SU-DHL-6 (cell line): ENCODE results near the gene ZNF786.

ENCODE experiments used
- H2AFZ ChIP-seq: fragments of 200-600 bp; sonication (generic); 2 replicates; pipeline ENCODE4 v1.6.1; 2014; ENCODE audit warnings: low read depth, mild to moderate bottlenecking, moderate library complexity, mixed read lengths, antibody characterized with exemption, low read length; ENCODE audit not compliant: severe bottlenecking
- H3F3A ChIP-seq: fragments of 200-600 bp; shearing (Covaris generic); 2 replicates; pipeline ENCODE4 v1.6.0; 2016; ENCODE audit warnings: antibody characterized with exemption, mild to moderate bottlenecking; ENCODE audit not compliant: insufficient read depth
- H3K27ac ChIP-seq: fragments of 200-600 bp; sonication (generic); 2 replicates; pipeline ENCODE4 v1.5.1; 2016; ENCODE audit warnings: low read depth, mild to moderate bottlenecking, low read length, moderate library complexity, mixed read lengths
- H3K27me3 ChIP-seq: fragments of 200-600 bp; sonication (generic), shearing (Covaris generic); 2 replicates; pipeline ENCODE4 v1.6.0; 2014; ENCODE audit warnings: mild to moderate bottlenecking, low read length
- H3K36me3 ChIP-seq: fragments of 200-600 bp; sonication (generic); 2 replicates; pipeline ENCODE4 v1.6.1; 2014; ENCODE audit warnings: mild to moderate bottlenecking, low read length, mixed read lengths
- H3K4me2 ChIP-seq: fragments of 300-600, 200-600 bp; shearing (Covaris generic), sonication (generic); 2 replicates; pipeline ENCODE4 v1.6.0; 2014; ENCODE audit warnings: low read length, low read depth, mild to moderate bottlenecking; ENCODE audit not compliant: poor library complexity, severe bottlenecking
- H3K4me3 ChIP-seq: fragments of 200-600 bp; sonication (generic); 2 replicates; pipeline ENCODE4 v1.5.1; 2014; ENCODE audit warnings: antibody characterized with exemption, low read length, mild to moderate bottlenecking, mixed read lengths; ENCODE audit not compliant: insufficient read depth, poor library complexity, severe bottlenecking
- H3K79me2 ChIP-seq: fragments of 200-600 bp; sonication (generic); 2 replicates; pipeline ENCODE4 v1.6.1; 2014; ENCODE audit warnings: mild to moderate bottlenecking, low read length, moderate library complexity; ENCODE audit not compliant: insufficient read depth
- H3K9ac ChIP-seq: fragments of 200-600 bp; sonication (generic); 2 replicates; pipeline ENCODE4 v1.7.0; 2014; ENCODE audit warnings: mild to moderate bottlenecking, low read length
- H3K9me2 ChIP-seq: fragments of 200-600 bp; sonication (generic); replicated peaks from 2 replicates; pipeline ENCODE4 v1.6.1; 2014; ENCODE audit warnings: low read length; ENCODE audit not compliant: insufficient read depth
- H3K9me3 ChIP-seq: fragments of 200-600 bp; sonication (generic); 2 replicates; pipeline ENCODE4 v1.6.1; 2014; ENCODE audit warnings: low read length, mixed read lengths; ENCODE audit not compliant: insufficient read depth
- H4K20me1 ChIP-seq: fragments of 200-600 bp; sonication (generic); 2 replicates; pipeline ENCODE4 v1.6.1; 2014; ENCODE audit warnings: low read depth, mild to moderate bottlenecking, antibody characterized with exemption, low read length, moderate library complexity, mixed read lengths
- EZH2phosphoT487 ChIP-seq: fragments of 200-600 bp; sonication (generic), shearing (Covaris generic); conservative IDR thresholded peaks from 2 replicates; pipeline ENCODE4 v1.6.1; 2018; ENCODE audit warnings: mild to moderate bottlenecking, antibody characterized with exemption, low read length, moderate library complexity, mixed read lengths
- TF ChIP-seq, protein P1 (sequence below): fragments of 200-600 bp; sonication (generic); IDR thresholded peaks from one replicate; pipeline ENCODE4 v1.5.1; 2017; ENCODE audit warnings: antibody characterized with exemption, mild to moderate bottlenecking, low read length, moderate library complexity; ENCODE audit not compliant: insufficient read depth, poor library complexity, severe bottlenecking

The ZNF786 gene

DNA sequence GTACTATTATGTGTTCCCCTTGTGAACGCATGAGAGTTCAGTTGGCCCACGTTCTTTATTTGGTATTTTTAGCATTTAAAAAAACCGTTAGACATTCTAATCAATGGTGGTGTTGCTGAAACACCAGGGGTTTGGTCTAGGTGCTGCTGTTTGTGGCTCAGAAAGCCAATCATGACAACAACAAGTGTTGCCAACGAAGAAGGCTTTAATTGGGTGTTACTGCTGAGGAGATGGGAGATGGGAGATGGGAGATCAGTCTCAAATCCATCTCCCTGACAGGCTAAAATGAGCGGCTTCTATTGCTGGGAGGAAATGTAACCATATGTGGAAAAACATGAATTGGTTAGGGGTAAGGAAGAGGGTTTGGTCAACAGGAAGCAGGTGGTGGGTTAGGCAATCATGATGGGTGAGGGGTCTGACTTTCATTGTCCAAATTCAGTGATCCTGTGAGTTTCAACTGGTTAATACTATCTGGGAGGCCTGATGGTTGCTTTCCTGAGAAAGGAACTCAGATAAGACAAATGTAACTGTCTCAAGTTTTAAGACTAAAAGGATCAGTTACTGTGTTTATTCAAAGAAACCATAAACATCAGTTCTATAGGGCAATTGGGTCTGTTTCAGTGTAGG is 40.2 kb upstream of the ZNF786 start:
- H3K36me3 ChIP-seq = peaks cover 16% of the 10 kb centered on the region

DNA sequence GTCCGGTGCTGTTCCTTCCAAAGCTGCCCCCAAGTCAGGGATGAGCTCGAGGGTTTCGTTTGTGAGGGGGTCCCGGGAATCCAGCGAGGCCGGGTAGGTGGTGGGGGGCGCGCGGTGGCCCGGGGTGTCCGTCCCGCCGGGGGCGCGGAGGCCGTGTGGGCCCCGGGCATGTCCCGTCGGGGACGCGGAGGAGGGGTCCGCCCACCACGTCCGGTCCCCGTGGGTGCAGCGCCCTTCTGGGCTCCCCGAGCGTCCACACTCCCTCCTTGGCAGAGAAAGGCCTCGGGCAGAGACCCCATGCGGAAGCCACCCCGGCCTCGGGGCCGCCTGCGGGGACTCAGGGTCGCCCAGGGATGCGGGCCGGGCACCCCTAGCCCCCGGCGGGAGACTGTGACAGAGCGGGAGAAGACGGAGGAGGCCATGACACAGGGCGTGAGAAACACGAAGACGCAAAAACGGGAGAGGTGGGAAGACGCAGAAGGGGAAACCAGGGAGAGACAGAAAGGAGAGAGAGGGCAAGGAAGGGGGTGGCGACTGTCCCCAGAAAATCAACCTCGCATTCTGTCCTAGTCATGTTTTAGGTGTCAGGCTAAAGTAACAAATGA is 36.2 kb upstream of the ZNF786 start:
- TF ChIP-seq, protein P1, sequence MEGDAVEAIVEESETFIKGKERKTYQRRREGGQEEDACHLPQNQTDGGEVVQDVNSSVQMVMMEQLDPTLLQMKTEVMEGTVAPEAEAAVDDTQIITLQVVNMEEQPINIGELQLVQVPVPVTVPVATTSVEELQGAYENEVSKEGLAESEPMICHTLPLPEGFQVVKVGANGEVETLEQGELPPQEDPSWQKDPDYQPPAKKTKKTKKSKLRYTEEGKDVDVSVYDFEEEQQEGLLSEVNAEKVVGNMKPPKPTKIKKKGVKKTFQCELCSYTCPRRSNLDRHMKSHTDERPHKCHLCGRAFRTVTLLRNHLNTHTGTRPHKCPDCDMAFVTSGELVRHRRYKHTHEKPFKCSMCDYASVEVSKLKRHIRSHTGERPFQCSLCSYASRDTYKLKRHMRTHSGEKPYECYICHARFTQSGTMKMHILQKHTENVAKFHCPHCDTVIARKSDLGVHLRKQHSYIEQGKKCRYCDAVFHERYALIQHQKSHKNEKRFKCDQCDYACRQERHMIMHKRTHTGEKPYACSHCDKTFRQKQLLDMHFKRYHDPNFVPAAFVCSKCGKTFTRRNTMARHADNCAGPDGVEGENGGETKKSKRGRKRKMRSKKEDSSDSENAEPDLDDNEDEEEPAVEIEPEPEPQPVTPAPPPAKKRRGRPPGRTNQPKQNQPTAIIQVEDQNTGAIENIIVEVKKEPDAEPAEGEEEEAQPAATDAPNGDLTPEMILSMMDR = no peak
- no peak for TF ChIP-seq EZH2phosphoT487

More for the DNA sequence above, 40.2 kb upstream of the ZNF786 start:
- no peaks in the 10 kb centered on the region for H3K27me3 ChIP-seq
- no peaks in the 10 kb centered on the region for H4K20me1 ChIP-seq
- TF ChIP-seq, protein P1 = no peak
- no peak for TF ChIP-seq EZH2phosphoT487
- no peak overlapping the region for H3K9ac ChIP-seq
- peaks cover 10% of the 10 kb centered on the region; the same call in 1 of the 2 replicates for H3K9me3 ChIP-seq
- H3K4me2 ChIP-seq = no peak overlapping the region
- H3F3A ChIP-seq = peaks cover 12% of the 10 kb centered on the region
- H3K79me2 ChIP-seq = peaks cover 13% of the 10 kb centered on the region; the same call in 1 of the 2 replicates
- H3K4me3 ChIP-seq = no peak overlapping the region
- H3K27ac ChIP-seq = no peak overlapping the region
- no peak overlapping the region for H2AFZ ChIP-seq
- no peaks in the 10 kb centered on the region for H3K9me2 ChIP-seq

DNA sequence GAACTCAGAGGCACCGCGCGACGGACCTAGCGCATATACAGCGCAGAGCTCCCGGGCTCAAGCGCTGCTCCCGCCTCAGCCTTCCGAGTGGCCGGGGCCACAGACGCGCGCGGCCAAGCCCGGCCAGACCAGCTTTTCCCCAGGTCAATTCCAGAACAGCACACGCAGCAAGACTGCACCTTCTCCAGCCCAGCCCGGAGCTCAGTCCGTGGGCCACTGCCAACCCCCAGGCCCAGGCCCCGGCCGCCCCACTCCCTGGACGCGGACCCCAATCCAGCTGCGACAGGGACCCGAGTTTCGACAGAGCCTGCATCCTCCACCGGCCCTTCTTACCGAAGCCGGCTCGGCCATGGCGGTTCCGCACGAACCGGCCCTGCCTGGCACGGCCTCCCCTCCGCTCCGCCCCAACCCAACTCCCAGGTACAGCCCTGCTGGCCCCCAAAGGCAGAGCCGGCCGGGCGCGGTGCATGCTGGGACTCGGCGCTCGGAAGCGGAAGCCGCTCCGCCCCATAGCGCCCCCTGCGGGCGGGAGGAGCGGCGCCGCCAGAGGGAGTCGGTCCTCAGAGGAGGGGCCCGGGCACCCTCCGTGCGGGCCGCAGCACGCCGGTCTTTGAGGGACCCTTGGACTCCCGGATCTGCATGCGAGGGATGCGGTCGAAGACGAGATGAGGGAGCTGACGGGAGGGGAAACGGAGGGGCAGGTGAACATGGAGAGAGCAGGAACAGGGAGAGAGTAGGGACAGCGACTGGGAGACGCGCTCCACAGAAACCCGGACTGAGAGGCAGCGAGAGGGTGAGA is 35.5 kb upstream of the ZNF786 start, which contains the start of gene ZNF425:
Gene ZNF425, minus strand, starts transcription at position 462 of the 799 bp plus-strand sequence. Its CDS starts 111 bp downstream, at position 351.
- TF ChIP-seq EZH2phosphoT487 = no peak
- TF ChIP-seq, protein P1 = peak; percentile 88
- Histone ChIP-seq H2AFZ (peak within 1 kb of the TSS; percentile 92), H3K27me3 (no peaks in the 10 kb centered on the region), H3K9me2 (no peaks in the 10 kb centered on the region), H3F3A (peaks cover 12% of the 10 kb centered on the region), H3K4me2 (peak within 1 kb of the TSS; percentile 68), H3K79me2 (peaks cover 13% of the 10 kb centered on the region; the same call in 1 of the 2 replicates), H4K20me1 (no peaks in the 10 kb centered on the region), H3K36me3 (peaks cover 9% of the 10 kb centered on the region), H3K27ac (peak within 1 kb of the TSS; percentile 92), H3K9me3 (peaks cover 7% of the 10 kb centered on the region; the same call in 1 of the 2 replicates), H3K9ac (peak within 1 kb of the TSS; percentile 96), H3K4me3 (peak within 1 kb of the TSS; percentile 88)

More for the DNA sequence above, 36.2 kb upstream of the ZNF786 start:
- Histone ChIP-seq H3K79me2 (peaks cover 13% of the 10 kb centered on the region; the same call in 1 of the 2 replicates), H3K4me3 (peak overlapping the region; percentile 88), H3K36me3 (peaks cover 16% of the 10 kb centered on the region), H3K9me2 (no peaks in the 10 kb centered on the region), H3K27ac (peak overlapping the region; percentile 92), H4K20me1 (no peaks in the 10 kb centered on the region), H3K9ac (peak overlapping the region; percentile 96), H3K4me2 (peak overlapping the region; percentile 68), H3F3A (peaks cover 12% of the 10 kb centered on the region), H3K27me3 (no peaks in the 10 kb centered on the region), H2AFZ (peak overlapping the region; percentile 82), H3K9me3 (peaks cover 10% of the 10 kb centered on the region; the same call in 1 of the 2 replicates)
